ENCODE results near the gene SLC6A19.

SLC6A19 gene

GRCh38 chr5:1270933-1271914 lies 69.8 kb downstream of the SLC6A19 start:
- no peak for DNase-seq

- DNase-seq: no peak
These were observed 70.8 kb downstream of the SLC6A19 start for GRCh38 chr5:1272201-1272600.

- DNase-seq: no peak
These were observed 72.3 kb downstream of the SLC6A19 start for GRCh38 chr5:1273745-1274144.

GRCh38 chr5:1274471-1274870 lies 73.1 kb downstream of the SLC6A19 start:
- DNase-seq: no peak
